Measurements from ENCODE around the gene GPR35.

DNA sequence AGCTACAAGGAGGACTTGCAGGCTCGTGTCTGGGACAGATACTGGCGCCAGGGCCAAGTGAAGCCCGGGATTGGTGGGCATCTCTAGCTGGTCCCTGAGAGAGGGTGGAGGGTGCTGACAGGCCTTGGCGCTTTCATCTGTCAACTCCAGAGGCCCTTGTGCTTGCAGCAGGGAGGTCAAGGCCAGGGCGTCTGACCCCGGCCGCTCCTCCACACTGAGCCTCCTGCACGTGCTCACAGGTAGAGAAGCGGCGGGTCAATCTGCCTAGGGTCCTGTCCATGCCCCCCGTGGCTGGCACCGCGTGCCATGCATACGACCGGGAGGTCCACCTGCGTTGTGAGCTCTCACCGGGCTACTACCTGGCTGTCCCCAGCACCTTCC, 29.2 kb upstream of the GPR35 start:
- TF ChIP-seq POLR2A (IDR thresholded peaks at IDR 0.05; ENCODE audit: low read depth) (no peak), EP300 (IDR thresholded peaks at IDR 0.05) (no peak), POLR2AphosphoS5 (IDR thresholded peaks at IDR 0.05) (no peak)
- TF ChIP-seq, protein P1, sequence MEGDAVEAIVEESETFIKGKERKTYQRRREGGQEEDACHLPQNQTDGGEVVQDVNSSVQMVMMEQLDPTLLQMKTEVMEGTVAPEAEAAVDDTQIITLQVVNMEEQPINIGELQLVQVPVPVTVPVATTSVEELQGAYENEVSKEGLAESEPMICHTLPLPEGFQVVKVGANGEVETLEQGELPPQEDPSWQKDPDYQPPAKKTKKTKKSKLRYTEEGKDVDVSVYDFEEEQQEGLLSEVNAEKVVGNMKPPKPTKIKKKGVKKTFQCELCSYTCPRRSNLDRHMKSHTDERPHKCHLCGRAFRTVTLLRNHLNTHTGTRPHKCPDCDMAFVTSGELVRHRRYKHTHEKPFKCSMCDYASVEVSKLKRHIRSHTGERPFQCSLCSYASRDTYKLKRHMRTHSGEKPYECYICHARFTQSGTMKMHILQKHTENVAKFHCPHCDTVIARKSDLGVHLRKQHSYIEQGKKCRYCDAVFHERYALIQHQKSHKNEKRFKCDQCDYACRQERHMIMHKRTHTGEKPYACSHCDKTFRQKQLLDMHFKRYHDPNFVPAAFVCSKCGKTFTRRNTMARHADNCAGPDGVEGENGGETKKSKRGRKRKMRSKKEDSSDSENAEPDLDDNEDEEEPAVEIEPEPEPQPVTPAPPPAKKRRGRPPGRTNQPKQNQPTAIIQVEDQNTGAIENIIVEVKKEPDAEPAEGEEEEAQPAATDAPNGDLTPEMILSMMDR (IDR thresholded peaks at IDR 0.05), result no peak
